ENCODE measurements around the gene RARRES2. TPM values are rescaled to one million over a fixed set of nuclear protein-coding genes. Genes with fewer than 3 reads are reported as not detected.

RARRES2 gene
- total RNA-seq, 1 donor from 2014 or later: 19.4 TPM

DNA sequence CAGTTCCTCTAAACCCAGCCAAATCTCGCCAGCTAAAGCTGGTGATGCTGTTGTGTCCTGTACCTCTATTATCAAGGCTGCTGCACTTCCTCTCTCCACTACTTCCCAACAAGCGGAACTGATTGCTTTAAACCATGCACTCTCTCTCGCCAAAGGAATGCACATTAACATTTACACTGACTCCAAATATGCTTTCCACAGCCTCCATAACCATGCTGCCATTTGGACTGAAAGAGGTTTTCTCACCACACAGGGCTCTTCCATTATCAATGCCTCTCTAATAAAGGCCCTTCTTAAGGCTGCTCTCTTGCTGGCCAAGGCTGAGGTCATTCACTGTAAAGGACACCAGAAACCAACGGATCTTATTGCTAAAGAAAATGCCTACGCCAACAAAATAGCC, 29.7 kb downstream of the RARRES2 start:
- Histone ChIP-seq H3K9ac (ENCODE audit: low read length) (no peak overlapping the region), H2AFZ (ENCODE audit: low read depth, low read length) (no peak overlapping the region), H3K4me1 (ENCODE audit: insufficient read depth, low read length) (peaks cover 2% of the 10 kb centered on the region), H3K4me2 (ENCODE audit: low read length) (no peak overlapping the region), H3K27me3 (ENCODE audit: insufficient read depth, low read length) (no peaks in the 10 kb centered on the region), H3K4me3 (ENCODE audit: insufficient read depth, low read depth, low read length) (no peak overlapping the region), H4K20me1 (ENCODE audit: insufficient read depth, low read length) (no peaks in the 10 kb centered on the region), H3K27ac (ENCODE audit: low read depth, low read length) (no peak overlapping the region), H3K36me3 (ENCODE audit: insufficient read depth, low read length) (no peaks in the 10 kb centered on the region), H3K79me2 (ENCODE audit: insufficient read depth, low read length) (no peaks in the 10 kb centered on the region), H3K9me3 (ENCODE audit: insufficient read depth, low read depth, low read length) (no peaks in the 10 kb centered on the region)
- Mint-ChIP-seq H3K4me3 (ENCODE audit: unreplicated experiment) (no peak overlapping the region), H3K36me3 (ENCODE audit: low read depth, unreplicated experiment) (no peaks in the 10 kb centered on the region), H3K9me3 (ENCODE audit: unreplicated experiment) (no peaks in the 10 kb centered on the region), H3K27me3 (ENCODE audit: low read depth, unreplicated experiment) (no peaks in the 10 kb centered on the region), H3K4me1 (ENCODE audit: low read depth, unreplicated experiment) (peaks cover 20% of the 10 kb centered on the region), H3K27ac (ENCODE audit: unreplicated experiment) (no peak overlapping the region)
- FAIRE-seq (no peak), DNase-seq (ENCODE audit: low read depth) (peak; percentile 86)
- TF ChIP-seq, protein P1, sequence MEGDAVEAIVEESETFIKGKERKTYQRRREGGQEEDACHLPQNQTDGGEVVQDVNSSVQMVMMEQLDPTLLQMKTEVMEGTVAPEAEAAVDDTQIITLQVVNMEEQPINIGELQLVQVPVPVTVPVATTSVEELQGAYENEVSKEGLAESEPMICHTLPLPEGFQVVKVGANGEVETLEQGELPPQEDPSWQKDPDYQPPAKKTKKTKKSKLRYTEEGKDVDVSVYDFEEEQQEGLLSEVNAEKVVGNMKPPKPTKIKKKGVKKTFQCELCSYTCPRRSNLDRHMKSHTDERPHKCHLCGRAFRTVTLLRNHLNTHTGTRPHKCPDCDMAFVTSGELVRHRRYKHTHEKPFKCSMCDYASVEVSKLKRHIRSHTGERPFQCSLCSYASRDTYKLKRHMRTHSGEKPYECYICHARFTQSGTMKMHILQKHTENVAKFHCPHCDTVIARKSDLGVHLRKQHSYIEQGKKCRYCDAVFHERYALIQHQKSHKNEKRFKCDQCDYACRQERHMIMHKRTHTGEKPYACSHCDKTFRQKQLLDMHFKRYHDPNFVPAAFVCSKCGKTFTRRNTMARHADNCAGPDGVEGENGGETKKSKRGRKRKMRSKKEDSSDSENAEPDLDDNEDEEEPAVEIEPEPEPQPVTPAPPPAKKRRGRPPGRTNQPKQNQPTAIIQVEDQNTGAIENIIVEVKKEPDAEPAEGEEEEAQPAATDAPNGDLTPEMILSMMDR (IDR thresholded peaks at IDR 0.05; ENCODE audit: insufficient read depth, low read depth, low read length): no peak
- TF ChIP-seq EZH2 (IDR thresholded peaks at IDR 0.05; ENCODE audit: insufficient read depth, low read length): no peak

DNA sequence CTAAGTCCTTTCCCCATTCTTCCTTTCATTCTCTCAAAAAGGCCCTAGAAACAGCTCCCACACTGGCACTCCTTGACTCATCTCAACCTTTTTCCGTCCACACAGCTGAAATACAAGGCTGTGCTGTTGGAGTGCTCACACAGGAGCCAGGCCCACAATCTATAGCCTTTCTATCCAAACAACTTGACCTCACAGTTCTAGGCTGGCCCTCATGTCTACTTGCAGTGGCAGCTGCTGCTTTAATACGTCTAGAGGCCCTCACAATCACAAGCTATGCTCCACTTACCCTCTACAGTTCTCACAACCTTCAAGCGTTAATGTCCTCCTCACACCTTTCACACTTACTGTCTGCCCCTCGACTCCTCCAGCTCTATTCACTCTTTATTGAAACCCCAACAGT, 30.3 kb downstream of the RARRES2 start:
- Histone ChIP-seq H3K27me3 (ENCODE audit: insufficient read depth, low read length) (no peaks in the 10 kb centered on the region), H3K9ac (ENCODE audit: low read length) (no peak overlapping the region), H3K79me2 (ENCODE audit: insufficient read depth, low read length) (no peaks in the 10 kb centered on the region), H3K9me3 (ENCODE audit: insufficient read depth, low read depth, low read length) (no peaks in the 10 kb centered on the region), H3K27ac (ENCODE audit: low read depth, low read length) (no peak overlapping the region), H3K36me3 (ENCODE audit: insufficient read depth, low read length) (no peaks in the 10 kb centered on the region), H2AFZ (ENCODE audit: low read depth, low read length) (no peak overlapping the region), H3K4me3 (ENCODE audit: insufficient read depth, low read depth, low read length) (no peak overlapping the region), H3K4me2 (ENCODE audit: low read length) (no peak overlapping the region), H3K4me1 (ENCODE audit: insufficient read depth, low read length) (peaks cover 2% of the 10 kb centered on the region), H4K20me1 (ENCODE audit: insufficient read depth, low read length) (no peaks in the 10 kb centered on the region)
- no peak overlapping the region for H3K4me3 Mint-ChIP-seq (ENCODE audit: unreplicated experiment)
- FAIRE-seq (no peak), DNase-seq (ENCODE audit: low read depth) (no peak)
- no peaks in the 10 kb centered on the region for H3K36me3 Mint-ChIP-seq (ENCODE audit: low read depth, unreplicated experiment)
- no peaks in the 10 kb centered on the region for H3K9me3 Mint-ChIP-seq (ENCODE audit: unreplicated experiment)
- H3K27me3 Mint-ChIP-seq (ENCODE audit: low read depth, unreplicated experiment): no peaks in the 10 kb centered on the region
- H3K4me1 Mint-ChIP-seq (ENCODE audit: low read depth, unreplicated experiment): peaks cover 20% of the 10 kb centered on the region
- TF ChIP-seq, protein P1 (IDR thresholded peaks at IDR 0.05; ENCODE audit: insufficient read depth, low read depth, low read length): no peak
- no peak for TF ChIP-seq EZH2 (IDR thresholded peaks at IDR 0.05; ENCODE audit: insufficient read depth, low read length)
- H3K27ac Mint-ChIP-seq (ENCODE audit: unreplicated experiment): no peak overlapping the region

DNA sequence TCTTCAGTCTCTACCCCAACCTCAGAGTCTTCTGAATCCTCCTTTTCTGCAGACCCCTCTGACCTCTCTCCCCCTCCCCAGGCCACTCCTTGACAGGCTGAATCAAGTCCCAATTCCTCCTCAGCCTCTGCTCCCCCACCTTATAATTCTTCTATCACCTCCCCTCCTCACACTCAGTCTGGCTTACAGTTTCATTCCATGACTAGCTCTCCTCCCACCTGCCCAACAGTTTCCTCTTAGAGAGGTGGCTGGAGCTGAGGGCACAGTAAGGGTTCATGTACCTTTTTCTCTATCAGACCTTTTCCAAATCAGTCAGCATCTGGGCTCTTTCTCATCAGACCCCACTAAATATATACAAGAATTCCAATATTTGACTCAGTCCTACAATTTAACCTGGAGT, 32.9 kb downstream of the RARRES2 start:
- TF ChIP-seq, protein P1 (IDR thresholded peaks at IDR 0.05; ENCODE audit: insufficient read depth, low read depth, low read length): no peak
- no peak for TF ChIP-seq EZH2 (IDR thresholded peaks at IDR 0.05; ENCODE audit: insufficient read depth, low read length)

More for the DNA sequence above, 32.9 kb downstream of the RARRES2 start:
- H3K27ac Mint-ChIP-seq (ENCODE audit: unreplicated experiment): no peak overlapping the region
- Histone ChIP-seq H3K9ac (ENCODE audit: low read length) (no peak overlapping the region), H2AFZ (ENCODE audit: low read depth, low read length) (no peak overlapping the region), H3K79me2 (ENCODE audit: insufficient read depth, low read length) (no peaks in the 10 kb centered on the region), H3K27ac (ENCODE audit: low read depth, low read length) (no peak overlapping the region), H3K9me3 (ENCODE audit: insufficient read depth, low read depth, low read length) (no peaks in the 10 kb centered on the region), H3K36me3 (ENCODE audit: insufficient read depth, low read length) (no peaks in the 10 kb centered on the region), H3K4me3 (ENCODE audit: insufficient read depth, low read depth, low read length) (no peak overlapping the region), H3K27me3 (ENCODE audit: insufficient read depth, low read length) (no peaks in the 10 kb centered on the region), H3K4me1 (ENCODE audit: insufficient read depth, low read length) (peaks cover 2% of the 10 kb centered on the region), H3K4me2 (ENCODE audit: low read length) (no peak overlapping the region), H4K20me1 (ENCODE audit: insufficient read depth, low read length) (no peaks in the 10 kb centered on the region)
- peaks cover 20% of the 10 kb centered on the region for H3K4me1 Mint-ChIP-seq (ENCODE audit: low read depth, unreplicated experiment)
- DNase-seq (ENCODE audit: low read depth): no peak
- H3K36me3 Mint-ChIP-seq (ENCODE audit: low read depth, unreplicated experiment): no peaks in the 10 kb centered on the region
- H3K4me3 Mint-ChIP-seq (ENCODE audit: unreplicated experiment): no peak overlapping the region
- H3K27me3 Mint-ChIP-seq (ENCODE audit: low read depth, unreplicated experiment): no peaks in the 10 kb centered on the region
- no peaks in the 10 kb centered on the region for H3K9me3 Mint-ChIP-seq (ENCODE audit: unreplicated experiment)
- FAIRE-seq: no peak
